ENCODE data around the gene OLFM2. TPM values are rescaled to one million over a fixed set of nuclear protein-coding genes. Genes with fewer than 3 reads are reported as not detected.

The OLFM2 gene
- total and polyA plus RNA-seq, 9 of the 15 experiments (the other 6 are each of a cell fraction or from before 2014, with no cell fraction given): 0.10 to 0.33 (median 0.23) TPM; not detected in 4

DNA sequence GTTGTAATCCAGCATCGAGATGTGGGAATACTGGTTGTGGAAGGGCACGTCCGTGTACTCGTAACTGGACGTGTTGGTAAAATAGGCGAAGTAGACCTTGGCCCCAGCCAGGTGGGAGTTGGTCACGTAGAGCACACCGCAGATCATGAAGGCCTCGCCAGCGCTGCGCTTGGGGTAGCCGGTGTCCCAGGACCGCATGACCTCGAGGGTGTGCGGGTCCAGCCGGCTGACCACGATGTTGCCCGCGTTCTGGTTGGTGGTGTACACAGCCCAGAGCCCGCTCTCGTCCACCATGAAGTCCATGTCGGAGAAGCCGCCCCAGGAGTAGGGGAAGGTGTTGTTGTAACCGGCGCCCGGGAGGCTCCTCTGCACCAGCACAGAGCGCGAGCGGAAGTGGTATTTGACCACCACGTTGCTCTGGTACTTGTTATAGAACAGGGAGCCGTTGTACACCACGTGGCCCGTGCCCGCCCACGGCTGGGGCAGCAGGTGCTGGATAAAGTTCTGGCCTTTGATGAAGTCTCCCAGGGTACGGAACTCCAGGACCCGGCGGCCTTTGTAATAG lies 82.0 kb downstream of the OLFM2 start:
- no TSS peak for BruUV-seq (replicated peaks)
- Histone ChIP-seq H3K4me2 (ENCODE audit: insufficient read depth, low read length) (no peak overlapping the region), H3K4me3 (no peak overlapping the region), H3K9me3 (replicated peaks; ENCODE audit: control insufficient read depth, insufficient read depth, low read depth, low read length) (no peaks in the 10 kb centered on the region), H3K36me3 (ENCODE audit: control insufficient read depth, insufficient read depth, low read length) (no peaks in the 10 kb centered on the region; the same call in 2 of the 3 replicates), H3K27ac (ENCODE audit: extremely low read depth, low read depth, low read length) (no peak overlapping the region), H3K27me3 (ENCODE audit: control insufficient read depth in 2 of 2, insufficient read depth in 2 of 2, low read length in 2 of 2) (no peaks in the 10 kb centered on the region), H3K9me1 (ENCODE audit: control insufficient read depth, insufficient read depth, low read length) (no peaks in the 10 kb centered on the region), H3K79me2 (ENCODE audit: control insufficient read depth, insufficient read depth, low read length) (no peaks in the 10 kb centered on the region), H3K9ac (ENCODE audit: insufficient read depth in 1 of 2, low read depth in 2 of 2, low read length in 2 of 2) (no peak overlapping the region; a peak in 1 of 4 replicates), H2AFZ (ENCODE audit: low read depth, low read length) (no peak overlapping the region), H3K4me1 (replicated peaks in 1 of 2; ENCODE audit: control insufficient read depth in 2 of 2, insufficient read depth in 2 of 2, low read length in 2 of 2) (peaks cover 12 to 27% of the 10 kb centered on the region in 2 experiments; a peak in 4 of 5 replicates), H4K20me1 (replicated peaks; ENCODE audit: control insufficient read depth, insufficient read depth, low read length) (peaks cover 4% of the 10 kb centered on the region; the same call in 1 of the 2 replicates)
- in situ Hi-C loops (cut with MboI): no loop called here
- intact Hi-C loops (cut with micrococcal nuclease): no loop called here
- TF ChIP-seq POLR2G (IDR thresholded peaks at IDR 0.05; ENCODE audit: low read depth, low read length): peak; percentile 53
- no peak for TF ChIP-seq MTA3 (IDR thresholded peaks at IDR 0.05; ENCODE audit: borderline replicate concordance)
- TF ChIP-seq RUNX1 (IDR thresholded peaks at IDR 0.05; ENCODE audit: low read depth): no peak
- DNase-seq (ENCODE audit: extremely low read depth in 1 of 4, low spot score in 3 of 4) (no peak), ATAC-seq (no peak), FAIRE-seq (no peak)
- ChIA-PET POLR2A (no interaction called here), CTCF (ENCODE audit: low intra/inter-chr PET ratio) (no interaction called here)
- WGBS (ENCODE audit: insufficient coverage, low coverage, missing lambda C conversion rate): 79% methylated on average over 20 of the region's 38 CpGs

DNA sequence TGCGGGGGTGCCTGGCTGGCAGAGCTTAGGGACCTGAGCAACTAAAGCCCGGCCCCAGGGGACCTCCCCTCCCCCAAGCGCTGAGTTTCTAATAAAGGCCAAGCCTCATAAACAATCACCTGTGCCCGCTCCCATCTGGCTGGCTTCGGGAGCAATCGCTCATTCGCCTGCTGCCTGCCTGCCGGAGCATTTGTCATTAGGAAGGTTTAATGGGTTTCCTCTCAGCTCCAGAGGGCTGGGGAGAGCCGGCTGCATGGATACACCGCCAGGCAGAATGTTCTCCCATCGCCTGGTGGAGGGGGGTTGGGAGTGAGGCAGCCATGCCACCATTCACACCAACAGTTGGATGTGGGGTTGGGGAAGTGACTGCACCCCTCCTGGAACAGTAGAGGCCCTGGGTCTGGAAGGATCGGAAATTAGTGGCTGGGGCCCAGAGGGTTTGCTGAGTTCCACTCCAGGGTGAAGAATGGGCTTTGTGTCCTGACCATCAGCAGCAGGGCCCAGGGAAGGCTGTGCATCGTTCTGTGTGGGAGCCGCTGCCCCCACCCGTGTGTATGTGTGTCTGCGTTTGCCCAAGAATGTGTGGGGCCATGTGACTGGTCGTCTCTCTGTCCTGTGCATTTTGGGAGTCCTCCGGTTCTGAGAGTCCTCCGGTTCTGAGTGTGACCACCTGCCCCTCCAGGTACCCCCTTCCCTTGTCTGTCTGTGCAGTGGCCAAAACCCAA lies 85.9 kb downstream of the OLFM2 start:
- Histone ChIP-seq H3K27ac (ENCODE audit: extremely low read depth, low read depth, low read length) (no peak overlapping the region), H3K79me2 (ENCODE audit: control insufficient read depth, insufficient read depth, low read length) (no peaks in the 10 kb centered on the region), H3K4me1 (replicated peaks in 1 of 2; ENCODE audit: control insufficient read depth in 2 of 2, insufficient read depth in 2 of 2, low read length in 2 of 2) (peaks cover 0 to 35% of the 10 kb centered on the region in 2 experiments; a peak in 3 of 5 replicates), H3K27me3 (ENCODE audit: control insufficient read depth in 2 of 2, insufficient read depth in 2 of 2, low read length in 2 of 2) (no peaks in the 10 kb centered on the region), H3K9me3 (replicated peaks; ENCODE audit: control insufficient read depth, insufficient read depth, low read depth, low read length) (no peaks in the 10 kb centered on the region), H3K4me3 (no peak overlapping the region), H3K9ac (ENCODE audit: insufficient read depth in 1 of 2, low read depth in 2 of 2, low read length in 2 of 2) (peak overlapping the region in 1 of 2 experiments; percentile 43; a peak in 2 of 4 replicates), H2AFZ (ENCODE audit: low read depth, low read length) (no peak overlapping the region), H3K4me2 (ENCODE audit: insufficient read depth, low read length) (no peak overlapping the region), H3K36me3 (ENCODE audit: control insufficient read depth, insufficient read depth, low read length) (peaks cover 33% of the 10 kb centered on the region; the same call in 2 of the 3 replicates), H4K20me1 (replicated peaks; ENCODE audit: control insufficient read depth, insufficient read depth, low read length) (peaks cover 10% of the 10 kb centered on the region), H3K9me1 (ENCODE audit: control insufficient read depth, insufficient read depth, low read length) (peaks cover 7% of the 10 kb centered on the region)
- no peak for FAIRE-seq
- no peak for ATAC-seq
- DNase-seq (ENCODE audit: extremely low read depth in 1 of 4, low spot score in 3 of 4): no peak
- intact Hi-C loops (cut with micrococcal nuclease): no loop called here
- WGBS (ENCODE audit: insufficient coverage, low coverage, missing lambda C conversion rate): 75% methylated on average over 17 of the region's 19 CpGs
- TF ChIP-seq SNRNP70 (optimal IDR thresholded peaks at IDR 0.05; ENCODE audit: low read depth, low read length) (no peak), POLR2G (IDR thresholded peaks at IDR 0.05; ENCODE audit: low read depth, low read length) (peak; percentile 1)
- BruUV-seq (replicated peaks): no TSS peak
- ChIA-PET CTCF (ENCODE audit: low intra/inter-chr PET ratio) (no interaction called here), POLR2A (interaction anchor here (0.6 to 0.9 kb wide), 2 partner anchors 10 to 19 kb away, joined by 3 read pairs; no protein-coding TSS in a partner anchor)
- in situ Hi-C loops (cut with MboI): no loop called here
